ENCODE data around the gene SH3GL2.

- TF ChIP-seq CTCF (conservative IDR thresholded peaks at IDR 0.05) (no peak), ZFX (IDR thresholded peaks at IDR 0.05) (no peak)
Measured at GRCh38 chr9:17578577-17578910, 322 bp upstream of the SH3GL2 start.

All from C4-2B (cell line).